ENCODE data around the gene PTPRG.
"Not testable (repeated sequence)": the region's sequence is repeated elsewhere in the genome, so short reads cannot be mapped to it uniquely, and the experiment has no call there.

PTPRG gene

DNA sequence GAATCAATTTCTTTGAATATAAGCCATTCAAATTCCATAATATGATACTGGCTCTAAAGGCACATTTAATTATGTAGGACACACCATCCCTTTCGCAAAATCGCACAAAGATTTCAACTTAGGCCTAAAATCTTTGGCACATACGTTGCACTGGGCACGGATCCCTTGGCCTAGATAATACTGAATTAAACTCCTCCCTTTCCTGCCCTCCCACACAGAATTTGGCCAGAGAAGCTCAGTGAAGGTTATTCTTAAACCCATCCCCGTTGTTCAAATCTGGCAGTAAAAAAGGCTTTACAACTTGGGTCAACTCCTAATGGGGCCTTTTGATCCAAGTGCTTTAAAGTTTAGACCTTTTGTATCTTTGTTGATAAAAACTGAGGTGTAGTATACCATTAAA lies 247.2 kb downstream of the PTPRG start:
- no peak for DNase-seq

DNA sequence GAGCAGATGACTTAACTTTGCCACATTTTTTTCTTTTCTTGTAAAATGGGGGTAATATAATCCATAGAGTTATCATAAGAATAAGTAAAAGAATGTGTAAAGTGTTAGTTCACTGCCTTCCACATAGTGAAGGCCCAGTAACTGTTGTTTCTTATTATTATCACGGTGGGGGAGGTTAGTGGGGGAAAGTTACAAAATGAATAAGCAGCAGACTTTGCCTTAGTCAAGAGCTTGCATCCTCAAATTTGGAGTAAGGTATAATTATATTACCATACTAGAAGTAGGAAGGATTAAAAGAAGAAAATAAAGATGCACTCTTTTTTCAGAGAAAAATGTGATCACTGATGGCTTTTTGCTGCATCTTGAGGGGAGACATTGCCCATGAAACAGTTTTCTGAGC lies 247.6 kb downstream of the PTPRG start:
- no peak for DNase-seq

DNA sequence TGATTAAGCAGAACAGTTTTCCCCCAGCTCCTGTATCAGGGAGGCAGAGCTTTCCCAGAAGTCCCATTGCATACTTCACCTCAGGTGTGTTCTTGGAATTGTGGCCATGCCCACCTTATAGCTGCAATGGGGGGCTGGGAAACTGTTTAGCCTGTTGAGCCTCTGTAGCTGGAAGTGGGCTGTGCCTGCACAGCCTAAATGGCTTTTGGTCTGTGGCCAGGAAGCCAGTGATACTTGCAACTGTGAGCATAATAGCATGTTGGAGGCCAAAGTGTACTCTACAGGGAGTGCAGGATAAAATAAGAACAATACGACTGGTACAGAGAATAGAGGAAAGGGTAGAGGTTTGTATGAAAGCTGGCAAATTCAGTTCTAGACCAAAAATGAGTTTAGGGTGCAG lies 248.5 kb downstream of the PTPRG start:
- DNase-seq = no peak

DNA sequence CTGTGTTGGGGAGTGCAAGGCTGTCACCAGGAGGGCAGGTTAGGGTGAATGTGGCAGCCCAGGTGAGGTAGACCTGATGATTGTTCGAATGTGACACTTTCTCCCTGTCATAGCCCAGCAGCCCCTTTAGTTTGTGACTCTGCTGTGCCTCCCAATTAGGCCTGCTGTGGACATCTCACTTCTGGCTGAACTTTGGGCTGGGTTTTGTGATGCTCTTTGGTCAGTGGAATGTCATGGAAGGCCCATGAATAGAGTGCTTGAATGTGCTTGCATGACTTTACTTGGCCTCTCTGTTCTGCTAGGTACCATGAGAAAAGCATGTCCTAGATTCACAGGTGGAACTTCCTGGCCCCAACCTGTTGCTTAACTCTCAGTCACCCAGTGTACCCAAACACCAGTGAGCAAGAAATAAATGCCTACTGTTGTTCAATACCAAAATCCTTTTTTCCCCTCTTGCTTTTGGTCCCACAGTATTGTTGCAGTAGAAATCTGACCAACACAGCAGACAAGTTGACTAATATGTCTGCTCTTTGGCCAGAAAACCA lies 249.7 kb downstream of the PTPRG start:
- DNase-seq = no peak

DNA sequence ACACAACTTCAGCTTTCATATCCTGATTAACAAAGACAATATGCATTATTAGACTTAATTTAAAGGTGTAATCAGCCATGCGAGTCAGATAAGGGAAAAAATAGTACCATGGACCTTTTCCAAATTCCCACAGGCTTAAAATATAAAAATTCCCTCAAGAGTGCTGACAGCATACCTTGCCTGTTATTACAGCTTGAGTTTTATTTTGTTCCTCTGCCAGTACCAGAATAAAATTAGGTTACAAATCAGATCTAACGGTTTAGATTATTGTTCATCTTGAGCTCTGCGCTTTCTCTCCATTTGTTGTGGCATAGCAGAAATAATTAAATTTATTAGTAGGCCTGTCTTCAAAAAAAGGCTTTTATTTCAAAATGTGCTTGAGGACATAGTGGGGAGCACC lies 250.3 kb downstream of the PTPRG start:
- no peak for DNase-seq

DNA sequence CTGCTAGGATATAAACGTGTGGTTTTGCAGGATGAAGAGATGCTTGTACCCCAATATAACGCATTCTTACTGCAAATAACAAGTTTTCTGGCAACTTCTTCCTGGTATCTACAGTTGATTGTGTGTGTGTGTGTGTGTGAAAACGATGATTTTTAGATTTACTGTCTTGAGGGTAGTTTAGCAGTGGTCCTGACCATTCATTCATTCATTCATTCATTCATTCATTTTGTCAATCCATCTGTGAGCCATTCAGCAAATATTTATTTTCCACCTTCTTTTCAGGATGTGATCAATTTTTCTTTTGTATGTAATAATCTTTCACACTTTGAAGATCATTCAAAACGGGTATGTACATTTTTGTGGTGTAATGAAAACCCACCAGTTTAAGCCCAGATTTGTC lies 250.7 kb downstream of the PTPRG start:
- DNase-seq = no peak

DNA sequence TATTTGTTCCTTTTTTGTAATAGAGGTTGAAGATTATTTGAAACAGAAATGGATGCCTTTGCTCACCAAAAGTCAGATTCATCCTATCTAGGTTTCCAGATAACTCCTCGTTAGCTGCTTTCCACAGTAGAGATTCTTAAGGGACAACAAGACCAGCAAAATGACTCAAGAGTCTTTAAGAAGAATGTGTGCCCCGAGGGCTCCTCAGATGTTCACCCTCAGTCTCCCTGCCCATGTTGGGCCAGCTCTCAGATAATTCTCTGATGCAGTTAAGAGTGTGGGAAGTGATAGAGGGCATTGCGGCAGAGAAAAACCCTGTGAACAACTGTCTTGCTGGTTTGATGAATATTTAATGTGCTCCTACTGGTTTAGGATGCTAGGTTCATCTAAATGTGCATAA lies 251.1 kb downstream of the PTPRG start:
- DNase-seq = no peak

DNA sequence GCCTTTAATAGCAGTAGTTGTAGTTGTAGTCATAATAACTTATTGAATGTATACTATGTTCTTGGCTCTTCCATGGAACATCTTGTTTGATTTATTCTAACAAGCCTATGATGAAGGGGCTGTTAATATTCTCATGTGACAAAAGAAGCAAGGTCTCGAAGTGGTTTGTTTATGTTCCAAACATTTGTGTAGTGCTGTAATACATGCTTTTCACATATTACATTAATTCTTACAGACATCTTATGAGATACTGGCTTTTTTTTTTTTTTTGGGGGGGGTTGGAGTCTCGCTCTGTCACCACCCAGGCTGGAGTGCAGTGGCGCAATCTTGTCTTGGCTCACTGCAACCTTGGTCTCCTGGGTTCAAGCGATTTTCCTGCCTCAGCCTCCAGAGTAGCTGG lies 252.3 kb downstream of the PTPRG start:
- peak; percentile 68 for DNase-seq

DNA sequence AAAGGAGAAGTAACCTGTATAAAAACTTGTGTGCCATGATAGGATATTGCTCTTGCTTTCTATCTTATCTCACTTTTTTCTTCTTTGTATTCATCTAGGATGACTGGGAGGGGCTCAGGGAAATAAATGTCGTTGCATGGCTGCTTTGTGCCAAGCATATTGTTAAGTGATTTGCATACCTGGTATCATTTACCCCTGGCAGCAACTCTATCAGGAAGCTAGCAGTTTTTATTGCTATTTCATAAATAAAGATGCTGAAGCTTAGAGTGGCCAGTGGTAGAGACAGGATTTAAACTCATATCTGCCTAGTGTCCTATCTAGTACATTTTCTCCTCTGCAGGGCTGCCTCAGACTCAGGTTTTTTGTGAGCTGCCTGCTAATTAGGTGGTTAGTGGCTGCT lies 253.3 kb downstream of the PTPRG start:
- no peak for DNase-seq

DNA sequence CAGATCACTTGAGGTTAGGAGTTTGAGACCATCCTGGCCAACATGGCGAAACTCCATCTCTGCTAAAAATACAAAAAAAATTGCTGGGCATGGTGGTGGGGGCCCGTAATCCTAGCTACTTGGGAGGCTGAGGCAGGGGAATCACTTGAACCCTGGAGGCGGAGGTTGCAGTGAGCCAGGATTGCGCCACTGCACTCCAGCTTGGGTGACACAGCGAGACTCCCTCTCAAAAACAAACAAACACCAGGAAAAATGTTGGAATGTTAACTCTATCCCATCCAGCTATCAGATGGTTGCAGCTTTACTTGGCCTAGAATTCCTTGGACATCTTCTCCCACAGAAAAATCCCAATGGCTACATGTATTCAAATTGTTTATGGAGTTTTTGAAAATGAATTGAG lies 254.9 kb downstream of the PTPRG start:
- DNase-seq = not testable (repeated sequence)

DNA sequence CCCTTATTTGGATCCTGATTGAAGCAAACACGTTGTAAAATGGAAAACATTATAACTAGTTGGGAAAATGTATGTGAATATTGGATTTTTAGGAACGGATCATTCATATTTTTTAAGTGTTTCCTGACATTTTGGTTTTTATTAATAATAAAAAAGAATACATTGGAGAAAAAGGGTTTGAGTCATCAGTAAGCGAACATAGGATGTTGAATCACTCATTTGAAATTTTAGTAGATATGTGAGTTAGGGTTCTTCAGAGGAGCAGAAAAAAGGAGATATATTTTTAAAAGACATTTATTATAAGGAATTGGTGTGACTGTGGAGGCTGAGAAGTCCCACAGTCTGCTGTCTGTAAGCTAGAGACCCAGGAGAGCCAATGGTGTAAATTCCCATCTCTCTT lies 258.5 kb downstream of the PTPRG start:
- no peak for DNase-seq

DNA sequence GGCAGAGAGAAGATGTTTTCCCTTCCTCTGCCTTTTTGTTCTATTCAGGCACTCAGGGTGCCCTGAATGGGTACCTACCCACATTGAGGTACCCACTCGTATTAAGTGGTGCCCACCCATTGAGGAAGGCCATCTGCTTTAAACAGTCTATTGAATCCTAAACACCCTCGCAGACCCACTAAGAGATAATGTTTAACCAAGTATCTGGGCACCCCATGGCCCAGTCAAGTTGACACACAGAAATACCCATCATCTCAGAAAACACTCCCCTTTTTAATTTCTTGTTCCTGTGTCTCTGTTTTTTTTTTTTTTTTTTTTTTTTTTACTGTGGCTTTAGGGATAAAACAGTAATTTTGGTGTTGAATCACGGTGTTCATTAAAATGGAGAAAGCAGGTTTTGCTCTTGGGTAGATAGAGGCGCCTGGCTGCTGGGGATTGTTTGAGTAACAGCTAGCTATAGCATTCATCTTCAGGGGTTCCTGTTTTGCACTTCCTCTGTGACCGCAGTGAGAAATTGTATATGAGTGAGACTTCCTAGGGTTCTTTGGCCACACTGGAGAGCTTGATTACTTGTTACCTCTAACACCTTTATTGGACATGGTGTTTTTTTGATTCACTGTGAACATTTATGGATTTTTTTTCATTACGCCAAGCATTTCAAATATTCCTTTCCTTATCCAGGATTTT lies 259.1 kb downstream of the PTPRG start:
- no peak for DNase-seq

DNA sequence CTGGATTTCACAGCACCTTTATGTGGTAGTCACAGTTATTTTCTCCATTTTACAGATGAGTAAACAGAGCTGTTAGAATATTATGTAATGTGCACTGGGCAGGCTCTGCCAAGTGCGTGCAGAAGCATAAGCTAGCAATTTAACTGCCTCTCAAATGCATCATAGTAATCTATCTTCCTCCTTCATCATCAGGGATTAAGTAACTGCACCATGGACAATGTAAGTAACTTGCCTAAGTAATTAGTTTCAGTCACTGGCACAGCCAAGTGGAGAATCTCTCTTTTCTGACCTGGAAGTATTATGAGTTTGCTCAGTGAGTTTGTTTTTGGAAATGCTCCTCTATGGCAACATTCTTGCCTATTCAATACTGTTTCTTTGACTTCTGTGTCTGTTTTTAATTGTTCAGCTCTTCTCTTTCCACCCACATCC lies 260.5 kb downstream of the PTPRG start:
- DNase-seq = peak; percentile 83

DNA sequence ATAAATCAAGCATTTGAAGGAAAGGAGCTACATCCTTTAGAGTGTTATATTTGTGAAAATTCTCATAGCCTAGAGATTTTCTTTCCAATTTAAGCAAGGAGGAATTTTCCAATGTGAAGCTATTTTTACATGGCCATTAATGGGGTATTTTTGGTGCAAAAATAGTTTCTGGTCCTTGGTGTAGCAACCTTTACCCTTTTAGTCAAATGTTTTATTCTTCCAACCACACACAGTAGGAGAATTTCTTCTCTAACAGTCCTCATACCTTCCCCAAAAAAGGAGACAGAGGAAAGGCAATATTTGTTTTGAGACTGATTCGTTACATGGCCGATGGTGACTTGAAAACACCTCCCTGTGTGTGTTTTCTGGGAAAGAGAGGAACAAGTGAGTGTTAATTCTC lies 261.2 kb downstream of the PTPRG start:
- no peak for DNase-seq

DNA sequence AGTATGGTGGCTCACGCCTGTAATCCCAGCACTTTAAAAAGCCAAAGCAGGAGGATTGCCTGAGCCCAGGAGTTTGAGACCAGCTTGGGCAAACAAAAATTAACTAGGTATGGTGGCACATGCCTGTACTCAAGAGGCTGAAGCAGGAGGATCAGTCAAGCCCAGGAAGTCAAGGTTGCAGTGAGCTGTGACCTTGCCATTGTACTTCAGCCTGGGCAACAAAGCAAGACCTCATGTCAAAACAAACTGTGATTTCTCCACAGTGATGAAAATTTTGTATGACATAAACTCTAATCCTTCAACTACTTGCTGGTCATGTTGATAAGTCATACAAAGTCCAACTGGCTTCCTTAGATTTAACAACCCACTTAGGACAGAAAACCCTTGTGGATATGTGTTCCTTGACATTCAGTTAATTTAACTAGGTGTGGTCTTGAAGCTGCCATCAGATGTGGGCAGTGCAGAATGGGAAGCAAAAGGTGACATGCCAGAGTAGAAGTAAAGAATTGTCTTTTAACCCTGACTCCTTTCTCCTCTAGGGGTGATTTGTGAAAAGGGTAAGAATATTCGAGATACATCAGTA lies 263.3 kb downstream of the PTPRG start:
- DNase-seq = no peak

DNA sequence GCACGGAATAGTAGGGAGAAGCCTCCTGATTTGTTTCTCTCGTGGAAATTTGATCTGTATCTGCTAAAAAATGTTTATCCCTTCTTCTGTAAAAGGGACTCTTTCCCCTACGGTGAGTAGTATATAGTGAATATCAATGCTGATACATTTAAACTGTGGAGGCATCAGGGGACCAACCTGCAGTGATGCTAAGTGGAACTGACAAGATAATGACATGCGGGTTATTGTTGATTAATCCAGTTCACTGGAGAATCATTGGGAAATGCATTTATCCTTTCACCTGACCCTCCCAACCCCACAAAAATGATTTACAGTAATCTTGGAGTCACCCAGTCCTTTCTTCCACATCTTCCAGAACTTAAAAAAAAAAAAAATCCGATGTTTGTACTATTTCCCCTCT lies 264.8 kb downstream of the PTPRG start:
- DNase-seq = no peak

DNA sequence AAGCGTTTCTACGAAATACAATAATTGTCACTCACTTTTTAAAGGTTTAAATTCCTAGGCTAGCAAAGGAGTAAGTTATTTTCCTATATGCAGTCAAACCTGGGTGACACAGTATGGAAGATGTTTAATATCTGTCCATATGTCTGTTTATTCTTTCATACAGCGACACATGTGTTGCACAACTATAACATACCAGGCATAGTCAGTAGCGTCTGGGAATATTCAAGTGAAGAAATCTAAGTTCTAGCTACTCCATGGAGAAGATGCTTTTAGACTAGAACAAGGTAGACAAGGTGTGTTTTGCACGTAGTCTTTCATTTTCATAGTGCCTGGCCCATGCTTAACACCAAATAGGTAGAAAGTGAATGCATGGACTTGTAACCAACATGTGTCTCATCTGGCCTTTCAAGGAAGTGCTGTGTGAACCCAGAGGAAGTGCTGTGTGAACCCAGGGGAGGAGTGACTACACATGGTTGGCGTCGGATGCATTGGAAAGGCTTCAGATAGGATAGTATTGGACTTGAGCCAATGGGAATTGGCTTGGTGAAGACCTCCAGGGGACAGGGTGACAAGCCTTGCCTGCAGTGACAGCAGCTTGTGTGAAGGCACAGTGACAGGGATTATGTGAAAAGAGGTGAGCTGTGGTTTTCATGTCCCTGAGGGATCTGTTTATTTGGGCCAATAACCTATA lies 267.0 kb downstream of the PTPRG start:
- no peak for DNase-seq

DNA sequence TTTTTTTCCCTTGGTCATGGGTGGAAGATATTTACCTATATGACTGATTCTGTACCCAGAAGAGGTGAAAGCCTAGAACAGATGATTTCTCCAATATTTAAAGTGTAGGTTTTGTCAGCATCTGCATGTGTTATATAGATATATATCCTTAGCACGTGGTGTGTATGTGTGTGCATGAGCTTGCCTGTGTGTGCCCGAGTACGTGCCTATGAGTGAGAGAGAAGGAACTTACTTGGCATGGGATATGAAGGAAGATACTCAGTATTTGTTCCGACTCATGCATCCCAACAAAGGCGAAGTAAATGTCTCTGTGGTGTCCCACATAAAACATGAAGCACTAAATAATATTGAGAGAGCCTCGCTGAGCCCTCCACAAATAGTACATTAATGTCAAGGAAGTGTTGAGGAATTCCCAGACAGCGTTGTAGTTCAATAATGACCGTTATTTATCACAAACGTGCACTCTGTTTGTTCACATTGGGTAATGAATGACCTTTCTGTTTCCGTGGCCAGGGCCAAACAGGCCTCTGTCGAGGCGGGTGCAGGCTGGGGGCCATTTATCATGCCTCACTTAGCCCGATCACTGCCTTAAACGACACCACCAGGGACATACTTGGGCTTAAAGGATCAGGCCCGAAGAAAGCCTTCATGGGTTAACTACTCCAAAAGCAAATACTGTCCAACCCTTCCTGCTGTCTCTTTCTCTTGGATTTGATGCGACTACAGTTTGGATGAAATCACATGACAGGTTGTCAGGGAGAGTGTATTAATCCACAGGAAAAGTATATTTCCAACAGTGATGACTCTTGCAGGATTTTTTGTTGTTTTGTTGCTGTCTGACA lies 267.7 kb downstream of the PTPRG start:
- no peak for DNase-seq

DNA sequence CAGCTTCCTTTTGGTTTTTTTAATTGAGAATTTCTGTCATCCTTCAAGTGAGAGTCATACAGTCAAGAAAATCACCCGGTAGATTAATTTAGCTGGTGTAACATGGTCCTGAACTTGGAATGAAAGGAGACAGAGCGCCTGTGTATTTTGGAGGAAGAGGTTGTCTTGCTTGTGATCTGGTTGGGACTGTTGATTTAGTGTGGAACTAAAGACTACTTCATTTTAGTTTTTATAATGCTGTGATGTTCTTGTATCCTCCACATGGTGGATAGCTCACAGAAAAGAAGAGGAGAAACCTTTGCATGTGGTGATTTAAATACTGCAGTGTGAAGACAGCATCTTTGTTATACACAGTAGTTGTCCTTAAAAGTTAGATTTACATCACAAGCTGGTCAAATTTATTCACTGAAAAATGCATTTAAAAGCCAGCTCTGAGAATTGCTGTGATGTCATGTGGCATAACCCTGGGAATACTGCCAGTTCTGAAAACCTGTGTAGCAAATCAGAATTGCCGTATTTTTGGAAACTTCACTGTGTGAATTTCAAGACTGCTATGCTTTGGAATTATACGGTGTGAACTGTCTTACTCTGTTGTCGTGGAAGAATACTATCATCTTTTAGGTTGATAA lies 268.5 kb downstream of the PTPRG start:
- DNase-seq = peak; percentile 46

DNA sequence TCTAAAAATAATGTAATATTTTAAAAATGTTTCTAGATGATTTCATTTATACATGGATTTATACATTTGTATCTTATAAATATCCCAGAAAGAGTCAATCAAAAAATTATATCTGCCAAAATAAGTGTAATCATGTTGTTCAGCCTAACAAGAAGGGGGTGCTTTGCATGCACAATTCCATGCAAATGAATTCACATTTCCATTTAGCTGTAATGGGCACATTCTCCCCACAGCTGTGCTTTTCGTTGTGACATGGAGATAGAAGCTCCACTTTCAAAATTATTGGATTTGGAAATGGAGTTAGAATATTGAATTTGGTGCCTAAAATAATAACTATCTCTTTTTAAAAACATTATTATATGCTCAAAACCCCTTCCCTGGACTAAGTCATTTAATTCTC lies 270.6 kb downstream of the PTPRG start:
- DNase-seq = no peak

DNA sequence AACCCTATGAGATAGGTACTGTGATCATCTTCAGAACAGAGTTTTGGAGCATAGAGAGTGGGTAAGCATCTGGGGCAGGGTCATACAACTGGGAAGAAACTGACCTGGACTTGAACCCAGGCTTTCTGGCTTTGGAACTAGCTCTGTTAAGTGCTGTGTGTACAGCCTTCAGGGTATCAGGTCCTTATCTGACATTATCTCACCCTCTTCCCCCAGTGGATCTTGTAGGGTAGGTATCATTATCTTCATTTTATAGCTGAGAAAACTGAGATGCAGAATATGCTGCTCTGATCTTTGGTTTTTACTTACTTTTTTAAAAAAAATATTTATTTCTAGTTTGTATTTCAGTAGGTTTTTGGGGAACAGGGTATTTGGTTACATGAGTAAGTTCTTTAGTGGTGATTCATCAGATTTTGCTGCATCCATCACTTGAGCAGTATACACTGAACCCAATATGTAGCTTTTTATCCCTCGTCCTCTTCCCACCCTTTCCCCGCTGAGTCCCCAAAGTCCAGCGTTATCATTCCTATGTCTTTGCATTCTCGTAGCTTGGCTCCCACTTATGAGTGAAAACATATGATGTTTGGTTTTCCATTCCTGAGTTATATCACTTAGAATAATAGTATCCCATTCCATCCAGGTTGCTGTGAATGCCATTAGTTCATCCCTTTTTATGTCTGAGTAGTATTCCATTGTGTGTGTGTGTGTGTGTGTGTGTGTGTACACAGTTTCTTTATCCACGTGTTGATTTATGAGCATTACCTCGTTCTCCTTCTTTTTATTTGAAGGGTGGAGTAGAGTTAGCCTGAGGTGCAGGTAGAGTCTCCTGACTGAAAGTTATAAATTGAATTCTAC lies 271.2 kb downstream of the PTPRG start:
- no peak for DNase-seq

DNA sequence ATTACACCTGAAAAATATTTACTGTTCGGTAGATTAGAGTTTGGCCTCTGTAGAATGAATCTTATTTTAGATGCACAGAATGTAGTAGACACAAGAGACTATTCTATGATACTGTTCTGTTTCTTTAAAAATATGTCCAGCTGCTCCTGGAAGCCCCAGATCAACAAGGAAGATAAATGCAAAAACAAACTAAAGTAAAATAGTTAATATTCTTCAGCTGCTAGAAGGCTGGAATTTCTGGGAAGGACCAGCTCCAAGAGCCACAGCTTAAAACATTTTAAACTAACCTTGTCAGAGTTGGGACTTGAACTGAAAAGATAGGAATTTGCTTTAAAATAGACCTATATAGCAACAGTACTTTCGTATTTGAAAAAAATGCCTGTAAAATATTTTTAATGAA lies 277.9 kb downstream of the PTPRG start:
- DNase-seq = no peak

Data from fibroblast of upper back skin (primary cell).